ENCODE measurements around the gene PRLHR.
A peak's percentile ranks its signal among the peaks of the same experiment; 100 is the strongest.

PRLHR gene

GRCh38 chr10:118557946-118558345 lies 37.5 kb downstream of the PRLHR start:
- DNase-seq = no peak

DNA sequence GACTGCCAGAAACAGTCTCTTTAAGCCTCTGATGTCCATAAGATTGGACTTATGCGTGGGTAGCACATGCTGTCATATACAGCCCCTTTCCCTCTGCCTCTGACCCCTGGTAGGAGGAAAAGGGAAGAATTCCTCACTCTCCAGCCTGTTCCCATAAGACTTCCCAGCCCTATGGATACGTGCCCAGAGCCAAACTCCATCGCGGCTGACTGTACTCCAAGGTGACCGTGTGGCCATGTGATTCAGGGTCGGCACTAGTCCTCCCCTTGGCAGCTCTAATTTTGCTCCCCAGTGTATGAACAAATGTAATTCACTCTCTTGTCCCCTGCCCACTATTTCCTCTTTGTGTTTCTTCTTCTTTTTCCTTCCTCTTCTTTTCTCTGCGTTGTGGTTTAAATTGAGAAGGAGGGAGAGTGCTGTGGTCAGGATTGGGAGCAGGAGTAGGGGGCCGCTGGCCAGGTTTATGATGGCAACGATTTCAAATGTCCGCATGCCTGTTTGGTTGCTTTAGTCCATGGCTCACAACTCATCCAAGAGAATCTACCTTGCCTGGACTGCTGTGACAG lies 43.8 kb downstream of the PRLHR start:
- no peak for DNase-seq

DNA sequence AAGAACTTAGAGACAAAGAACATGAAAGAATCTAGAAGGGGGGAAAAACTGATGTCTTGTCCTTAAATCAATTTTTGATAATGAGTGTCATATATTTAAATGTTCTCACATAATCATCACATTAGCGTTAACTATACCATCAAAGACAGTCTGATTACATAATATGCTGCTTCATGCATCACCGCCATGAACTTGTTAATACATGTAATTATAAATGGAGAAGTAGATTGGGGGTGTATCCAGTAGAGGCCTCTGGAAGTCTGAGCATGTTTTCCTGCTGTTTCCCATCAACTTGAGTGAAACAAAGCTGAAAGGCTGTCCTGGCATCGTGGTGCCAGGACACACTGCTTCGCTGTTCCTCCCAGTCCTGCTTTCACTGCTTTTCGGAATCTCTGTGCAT lies 48.2 kb downstream of the PRLHR start:
- DNase-seq = no peak

GRCh38 chr10:118546479-118546878 lies 49.0 kb downstream of the PRLHR start:
- DNase-seq = no peak

GRCh38 chr10:118545381-118545780 lies 50.1 kb downstream of the PRLHR start:
- DNase-seq = no peak

DNA sequence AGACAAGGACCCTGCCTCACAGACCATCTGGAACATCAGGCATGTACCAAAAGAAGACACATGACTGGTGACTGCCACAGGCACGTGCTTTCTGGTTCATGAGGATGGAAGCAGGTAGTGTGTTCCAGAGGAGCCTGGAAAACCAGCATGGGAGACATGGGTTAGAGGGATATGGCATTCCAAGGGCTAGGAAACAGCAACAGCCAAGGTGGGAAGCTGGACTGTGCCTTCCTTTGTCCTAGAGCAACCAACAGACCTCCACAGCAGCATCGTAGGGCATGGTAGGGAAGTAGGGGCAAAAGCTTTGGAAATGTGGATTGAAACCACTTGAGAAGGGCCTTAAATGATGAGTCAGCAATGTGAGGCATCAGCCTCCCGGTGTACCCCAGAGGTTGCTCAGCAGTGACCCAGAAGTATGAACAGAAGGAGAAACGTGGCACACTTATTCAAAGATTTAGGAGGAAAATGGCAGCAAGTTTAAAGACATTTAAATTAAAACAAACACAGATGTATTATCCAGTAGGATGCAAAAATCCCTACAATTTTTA lies 51.0 kb downstream of the PRLHR start:
- DNase-seq = no peak

GRCh38 chr10:118543714-118544400 lies 51.6 kb downstream of the PRLHR start:
- peak; percentile 86 for DNase-seq

DNA sequence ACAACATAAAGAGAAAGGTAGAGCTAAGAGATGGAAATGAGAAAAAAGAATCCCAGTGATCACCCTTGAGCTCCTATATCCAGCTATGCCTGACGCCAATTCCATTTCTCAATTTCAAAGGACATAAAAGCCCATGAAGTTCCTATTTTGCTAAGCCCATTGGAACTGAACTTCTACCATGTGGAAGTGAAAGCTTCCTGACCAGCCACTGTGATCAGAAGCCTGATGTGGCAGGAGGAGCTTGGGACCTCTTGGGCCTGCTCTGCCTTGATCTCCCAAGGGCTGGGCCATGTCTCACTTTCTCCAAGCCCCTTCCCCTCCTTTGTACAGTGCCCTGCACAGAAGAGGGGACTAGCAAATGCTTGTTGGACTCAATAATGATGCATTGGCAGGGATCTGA lies 52.7 kb downstream of the PRLHR start:
- DNase-seq = no peak

GRCh38 chr10:118542205-118542604 lies 53.2 kb downstream of the PRLHR start:
- no peak for DNase-seq

- no peak for DNase-seq
Observed at GRCh38 chr10:118541718-118542117, 53.7 kb downstream of the PRLHR start.

Data from islet precursor cell (in vitro differentiated cells).